Hypothalamus (tissue), 51 donors: ENCODE results near the gene IPO4.
A peak's percentile ranks its signal among the peaks of the same experiment; 100 is the strongest.

ENCODE experiments used
- DNase-seq, 51 donors: peaks; one replicate each; lab custom pipeline; 2025; lab: John Stamatoyannopoulos, UW

IPO4 gene

DNA sequence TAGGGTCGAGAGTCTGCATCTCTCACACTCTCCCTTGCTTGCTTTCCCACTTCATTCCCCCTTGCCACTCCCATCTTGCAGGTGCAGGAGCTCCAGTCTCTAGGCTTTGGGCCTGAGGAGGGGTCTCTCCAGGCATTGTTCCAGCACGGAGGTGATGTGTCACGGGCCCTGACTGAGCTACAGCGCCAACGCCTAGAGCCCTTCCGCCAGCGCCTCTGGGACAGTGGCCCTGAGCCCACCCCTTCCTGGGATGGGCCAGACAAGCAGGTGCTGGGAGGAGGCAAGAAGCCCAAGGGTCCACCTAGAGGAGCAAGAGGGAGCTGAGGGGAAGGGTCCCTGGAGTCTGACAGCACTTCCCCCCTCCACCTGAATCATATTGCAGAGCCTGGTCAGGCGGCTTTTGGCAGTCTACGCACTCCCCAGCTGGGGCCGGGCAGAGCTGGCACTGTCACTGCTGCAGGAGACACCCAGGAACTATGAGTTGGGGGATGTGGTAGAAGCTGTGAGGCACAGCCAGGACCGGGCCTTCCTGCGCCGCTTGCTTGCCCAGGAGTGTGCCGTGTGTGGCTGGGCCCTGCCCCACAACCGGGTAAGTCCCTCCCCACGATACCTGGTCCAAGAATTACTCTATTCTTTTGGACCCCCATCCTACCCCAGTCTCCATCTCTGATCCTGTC lies 37.1 kb downstream of the IPO4 start:
- no peak for DNase-seq

DNA sequence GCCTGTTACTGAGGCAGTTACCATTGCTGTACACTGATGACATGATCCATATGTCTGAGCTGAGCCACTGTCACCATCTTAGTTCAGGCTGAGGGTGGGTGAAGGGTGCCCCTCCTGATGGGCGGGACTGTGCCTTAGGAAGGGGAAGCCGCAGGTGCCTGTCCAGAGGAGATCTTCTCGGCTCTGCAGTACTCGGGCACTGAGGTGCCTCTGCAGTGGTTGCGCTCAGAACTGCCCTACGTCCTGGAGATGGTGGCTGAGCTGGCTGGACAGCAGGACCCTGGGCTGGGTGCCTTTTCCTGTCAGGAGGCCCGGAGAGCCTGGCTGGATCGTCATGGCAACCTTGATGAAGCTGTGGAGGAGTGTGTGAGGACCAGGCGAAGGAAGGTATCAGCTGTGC lies 37.6 kb downstream of the IPO4 start:
- DNase-seq = no peak

DNA sequence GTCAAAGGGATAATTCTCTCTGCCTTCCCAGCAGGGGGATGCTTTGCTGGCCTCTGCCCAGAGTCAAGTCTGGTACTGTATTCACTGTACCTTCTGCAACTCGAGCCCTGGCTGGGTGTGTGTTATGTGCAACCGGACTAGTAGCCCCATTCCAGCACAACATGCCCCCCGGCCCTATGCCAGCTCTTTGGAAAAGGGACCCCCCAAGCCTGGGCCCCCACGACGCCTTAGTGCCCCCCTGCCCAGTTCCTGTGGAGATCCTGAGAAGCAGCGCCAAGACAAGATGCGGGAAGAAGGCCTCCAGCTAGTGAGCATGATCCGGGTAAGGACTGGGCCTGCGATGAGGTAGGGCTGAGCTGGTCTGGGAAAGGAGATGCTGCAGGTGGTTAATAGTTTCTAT lies 38.0 kb downstream of the IPO4 start:
- no peak for DNase-seq

DNA sequence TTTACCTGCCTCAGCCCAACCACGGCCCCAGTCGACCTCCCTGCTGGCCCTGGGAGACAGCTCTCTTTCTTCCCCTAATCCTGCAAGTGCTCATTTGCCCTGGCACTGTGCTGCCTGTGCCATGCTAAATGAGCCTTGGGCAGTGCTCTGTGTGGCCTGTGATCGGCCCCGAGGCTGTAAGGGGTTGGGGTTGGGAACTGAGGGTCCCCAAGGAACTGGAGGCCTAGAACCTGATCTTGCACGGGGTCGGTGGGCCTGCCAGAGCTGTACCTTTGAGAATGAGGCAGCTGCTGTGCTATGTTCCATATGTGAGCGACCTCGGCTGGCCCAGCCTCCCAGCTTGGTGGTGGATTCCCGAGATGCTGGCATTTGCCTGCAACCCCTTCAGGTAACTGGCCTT lies 38.6 kb downstream of the IPO4 start:
- DNase-seq = no peak

DNA sequence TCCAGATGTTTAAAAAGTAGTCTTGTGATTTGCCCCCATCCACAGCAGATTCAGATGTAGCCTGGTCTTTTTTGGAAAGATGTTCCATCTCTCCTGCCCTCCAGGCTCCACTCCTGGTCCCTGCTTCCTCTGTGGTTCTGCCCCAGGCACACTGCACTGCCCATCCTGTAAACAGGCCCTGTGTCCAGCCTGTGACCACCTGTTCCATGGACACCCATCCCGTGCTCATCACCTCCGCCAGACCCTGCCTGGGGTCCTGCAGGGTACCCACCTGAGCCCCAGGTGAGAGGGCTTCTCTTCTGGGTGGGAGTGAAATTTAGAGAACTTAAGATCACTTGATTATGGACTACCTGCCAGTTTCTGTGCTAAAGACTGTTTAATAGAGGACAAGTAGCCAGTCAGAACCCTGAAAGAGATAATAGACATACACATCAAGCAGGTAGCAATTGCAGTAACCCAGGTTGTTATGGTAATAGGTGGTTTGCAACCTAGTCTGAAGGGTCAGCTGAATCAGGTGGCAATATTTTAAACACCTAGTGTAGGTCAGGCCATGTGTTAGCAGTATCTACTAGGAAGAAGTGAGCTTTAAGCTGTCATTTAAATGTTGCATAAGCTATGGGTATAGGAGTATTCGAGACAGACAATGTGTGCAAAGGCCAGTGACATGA lies 39.2 kb downstream of the IPO4 start:
- no peak for DNase-seq

DNA sequence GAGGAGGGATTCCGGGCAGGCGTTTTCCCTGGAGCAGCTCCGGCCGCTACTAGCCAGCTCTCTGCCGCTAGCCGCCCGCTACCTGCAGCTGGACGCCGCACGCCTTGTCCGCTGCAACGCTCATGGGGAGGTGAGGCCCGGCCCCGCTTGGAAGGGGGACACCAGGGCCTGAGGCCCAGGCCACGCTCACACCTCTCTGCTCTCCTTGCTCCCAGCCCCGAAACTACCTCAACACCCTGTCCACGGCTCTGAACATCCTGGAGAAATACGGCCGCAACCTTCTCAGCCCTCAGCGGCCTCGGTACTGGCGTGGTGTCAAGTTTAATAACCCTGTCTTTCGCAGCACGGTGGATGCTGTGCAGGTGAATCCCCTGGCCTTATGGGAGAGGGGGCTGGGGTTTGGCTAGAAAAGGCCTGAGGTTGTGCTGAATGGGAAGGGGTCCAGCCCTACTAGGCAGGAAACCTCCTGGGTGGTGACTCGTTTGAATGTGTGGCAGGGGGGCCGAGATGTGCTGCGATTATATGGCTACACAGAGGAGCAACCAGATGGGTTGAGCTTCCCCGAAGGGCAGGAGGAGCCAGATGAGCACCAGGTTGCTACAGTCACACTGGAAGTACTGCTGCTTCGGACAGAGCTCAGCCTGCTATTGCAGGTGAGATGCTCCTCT lies 40.7 kb downstream of the IPO4 start:
- DNase-seq = peak in 2 of 51 donors; percentile 53 to 54

DNA sequence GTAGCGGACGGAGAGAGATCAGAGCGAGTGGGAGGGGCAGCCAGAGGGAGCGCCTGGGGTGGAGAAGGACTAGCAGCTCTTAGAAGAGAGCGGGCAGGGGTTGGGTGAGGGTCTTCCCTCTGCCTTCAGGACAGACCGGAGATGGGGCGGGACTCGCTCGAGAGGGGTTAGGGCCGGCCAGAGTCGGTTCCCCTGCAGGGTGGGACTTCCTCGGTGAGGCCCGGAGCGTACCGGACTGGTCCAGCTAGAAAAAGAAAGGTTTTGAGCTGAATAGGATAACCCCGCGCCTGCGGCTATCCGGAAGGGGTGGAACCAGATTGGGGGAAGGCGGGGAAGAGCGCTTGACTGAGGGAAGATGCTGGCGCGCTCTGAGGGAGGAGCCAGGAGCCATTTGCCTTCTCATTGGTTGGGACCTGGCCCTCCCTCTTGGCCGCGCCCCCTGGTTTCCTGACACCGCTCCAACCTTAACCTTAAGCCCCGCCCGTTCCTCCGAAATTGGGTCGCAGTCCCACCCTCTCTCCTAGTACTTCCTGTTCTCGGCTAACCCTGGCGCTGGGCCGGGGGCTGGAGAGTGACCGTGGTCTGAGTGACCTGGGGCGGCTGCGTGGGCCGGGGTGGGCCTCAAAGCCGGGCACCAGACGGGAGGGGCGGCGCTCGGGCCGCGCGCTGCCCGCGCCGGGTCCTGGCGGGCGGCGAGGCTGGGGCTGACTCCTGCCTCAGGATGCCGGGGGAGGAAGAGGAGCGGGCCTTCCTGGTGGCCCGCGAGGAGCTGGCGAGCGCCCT lies 41.4 kb downstream of the IPO4 start, which contains the start of gene RNF31:
Gene RNF31 (plus strand): TSS at position 521 of the 783 bp plus-strand sequence. CDS start 201 bp downstream, at position 722.
- DNase-seq = peak; percentile 76 to 99 (median 95)

DNA sequence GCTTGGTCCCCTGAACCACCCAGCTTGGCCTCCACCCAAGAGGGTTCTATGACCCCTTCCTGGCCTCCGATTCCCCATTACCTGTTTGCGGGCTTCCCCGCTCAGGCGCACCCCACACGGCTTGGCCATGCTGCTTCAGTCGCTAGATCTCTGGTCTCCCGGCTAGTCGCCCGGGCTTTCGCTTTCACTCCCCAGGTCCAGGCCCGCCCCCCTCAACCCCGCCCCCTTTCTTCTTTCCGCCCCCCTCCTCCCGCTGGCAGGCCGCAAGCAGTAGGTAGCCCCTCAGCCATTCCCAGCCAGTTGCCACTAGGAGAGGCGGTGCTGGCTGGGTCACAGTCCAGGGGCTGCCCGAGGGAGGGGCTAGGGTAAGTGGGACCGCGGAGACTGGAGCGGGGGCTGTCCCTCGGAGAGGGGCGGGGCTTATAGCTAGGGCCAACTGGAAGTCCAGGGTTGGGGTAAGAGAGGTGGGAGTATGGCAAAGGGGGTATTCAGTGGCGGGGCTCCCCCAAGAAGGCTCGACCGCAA lies 42.1 kb downstream of the IPO4 start, which contains the start of gene PSME2:
Gene PSME2 (minus strand): TSS at position 158 of the 525 bp plus-strand sequence. CDS start 29 bp downstream, at position 129.
- DNase-seq = peak in 49 of 51 donors; percentile 58 to 94 (median 84)

DNA sequence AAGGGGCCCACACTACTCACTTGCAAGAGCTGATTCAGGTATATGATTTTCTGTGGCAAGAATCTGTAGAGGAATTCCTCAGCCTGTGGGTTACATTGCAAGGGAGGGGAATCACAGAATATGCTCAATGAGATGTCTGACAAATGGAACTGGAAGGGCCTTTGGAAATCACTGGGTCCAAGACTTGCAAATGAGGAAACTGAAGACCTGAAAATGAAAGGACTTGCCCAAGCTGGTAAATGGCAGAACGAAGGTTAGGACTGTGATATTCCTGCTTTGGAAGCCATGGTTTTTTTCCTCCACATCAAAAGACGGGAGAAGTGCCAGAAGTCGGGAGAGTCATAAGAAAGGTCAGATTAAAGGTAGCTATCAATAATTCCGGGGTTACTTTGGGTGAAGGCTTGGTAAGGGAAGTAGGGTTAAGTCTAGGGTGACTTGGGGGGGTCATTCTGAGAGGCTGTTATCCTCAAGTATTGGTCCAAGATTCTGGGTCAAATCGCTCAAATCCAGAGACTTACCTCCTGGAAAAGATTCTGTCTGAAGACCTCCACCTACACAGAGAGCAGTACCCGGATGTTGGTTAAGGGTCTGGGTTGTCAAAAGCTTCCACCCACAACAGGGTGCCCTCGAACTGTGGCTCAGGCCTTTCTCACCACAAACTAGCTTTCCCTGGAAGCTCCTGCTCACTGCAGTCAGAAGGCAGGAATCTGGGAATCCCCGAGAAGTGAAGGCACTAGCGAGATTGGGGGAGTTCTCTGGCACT lies 42.7 kb downstream of the IPO4 start:
- no peak for DNase-seq

DNA sequence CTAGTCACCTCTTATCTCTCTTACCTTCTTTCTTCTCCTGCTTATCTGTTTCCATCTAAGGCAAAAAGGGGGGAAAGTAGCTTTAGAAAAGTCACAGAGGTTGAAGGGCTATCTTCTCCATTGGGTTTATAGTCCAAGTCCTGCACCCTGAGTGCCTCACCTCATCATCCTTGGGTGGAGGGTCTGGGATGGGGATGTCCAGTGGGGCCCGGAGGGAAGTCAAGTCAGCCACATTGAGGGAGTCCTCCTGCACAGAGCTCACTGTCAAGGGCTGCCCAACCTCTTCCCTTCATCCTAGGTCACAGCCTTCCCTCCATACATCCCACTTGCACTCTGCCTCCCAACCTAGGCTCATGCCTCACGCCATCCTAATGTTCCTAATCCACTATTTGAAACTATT lies 43.4 kb downstream of the IPO4 start:
- DNase-seq = no peak

DNA sequence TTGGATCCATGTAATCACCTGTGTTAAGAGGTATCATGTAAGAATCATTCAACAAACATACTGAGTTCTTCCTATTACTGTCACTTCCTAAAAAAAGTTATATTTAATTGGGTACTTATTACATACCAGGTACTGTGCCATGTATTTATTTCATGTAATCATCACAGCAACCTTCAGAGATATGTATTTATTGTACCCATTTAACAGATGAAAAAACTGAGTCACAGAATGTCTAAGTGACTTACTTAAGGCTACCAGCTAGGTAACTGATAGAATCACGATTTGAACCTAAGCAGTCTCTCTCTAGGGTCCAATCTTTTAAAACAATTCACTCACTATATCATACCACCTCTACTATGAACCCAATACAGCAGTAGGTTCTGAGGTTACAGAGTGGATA lies 44.2 kb downstream of the IPO4 start:
- no peak for DNase-seq

DNA sequence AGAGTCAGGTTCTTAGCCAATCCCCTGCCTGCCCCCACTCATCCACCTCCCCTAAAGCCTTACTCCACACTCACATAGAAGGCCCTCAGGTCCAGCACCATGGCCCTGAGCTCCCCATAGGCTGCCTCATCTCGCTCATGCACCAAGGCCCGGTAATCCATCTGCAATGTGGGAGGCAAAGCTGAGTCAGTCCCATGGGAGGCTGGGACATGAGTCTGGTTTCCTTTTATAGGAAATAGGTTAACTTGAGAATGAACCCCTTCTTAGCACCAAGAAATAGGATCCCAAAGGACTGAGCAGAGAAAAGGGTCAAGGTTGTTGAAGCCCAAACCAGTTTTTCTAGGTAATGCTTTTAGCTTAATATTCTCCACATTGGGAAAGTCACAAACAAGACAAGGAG lies 45.1 kb downstream of the IPO4 start:
- no peak for DNase-seq

DNA sequence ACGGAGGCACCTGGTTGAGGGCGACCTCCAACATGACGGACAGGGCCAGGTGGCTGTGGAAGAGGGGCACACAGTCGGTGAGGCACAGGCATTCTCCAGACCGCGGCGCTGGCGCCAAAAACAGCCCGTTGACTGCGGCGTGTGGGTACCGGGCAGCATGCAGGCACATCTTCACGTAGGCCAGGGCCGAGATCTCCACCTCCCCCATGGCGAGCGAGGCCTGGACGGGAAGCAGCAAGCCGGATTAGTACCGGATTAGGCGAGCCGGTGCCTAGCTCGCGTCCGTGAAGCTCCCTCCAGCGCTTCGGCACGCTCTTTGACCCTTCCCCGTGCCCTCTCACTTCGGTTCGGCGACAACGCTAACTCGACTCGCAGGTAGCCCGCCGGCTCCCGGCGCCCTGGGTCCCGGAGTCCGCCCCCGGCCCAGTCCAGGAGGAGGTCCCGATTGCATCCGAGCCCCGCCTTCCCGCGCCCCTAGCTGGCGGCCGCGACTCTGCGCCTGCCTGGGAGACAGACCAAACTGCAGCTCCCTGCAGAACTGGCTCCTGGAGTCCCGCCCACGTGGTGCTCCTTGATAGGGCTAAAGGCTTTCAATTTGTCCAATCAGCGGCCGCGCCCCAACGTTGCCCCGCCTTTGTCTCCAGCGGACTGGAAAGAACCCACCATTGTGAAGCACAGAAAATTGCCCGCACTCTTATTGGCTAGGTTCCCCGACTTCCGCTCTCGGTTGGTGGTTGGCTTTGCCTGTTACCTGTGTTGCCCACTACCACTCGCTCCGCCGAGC lies 47.3 kb downstream of the IPO4 start, which contains the start of gene EMC9:
Gene EMC9 (minus strand): TSS at position 495 of the 784 bp plus-strand sequence. CDS start 287 bp downstream, at position 208.
- DNase-seq = peak; percentile 82 to 100 (median 99)

DNA sequence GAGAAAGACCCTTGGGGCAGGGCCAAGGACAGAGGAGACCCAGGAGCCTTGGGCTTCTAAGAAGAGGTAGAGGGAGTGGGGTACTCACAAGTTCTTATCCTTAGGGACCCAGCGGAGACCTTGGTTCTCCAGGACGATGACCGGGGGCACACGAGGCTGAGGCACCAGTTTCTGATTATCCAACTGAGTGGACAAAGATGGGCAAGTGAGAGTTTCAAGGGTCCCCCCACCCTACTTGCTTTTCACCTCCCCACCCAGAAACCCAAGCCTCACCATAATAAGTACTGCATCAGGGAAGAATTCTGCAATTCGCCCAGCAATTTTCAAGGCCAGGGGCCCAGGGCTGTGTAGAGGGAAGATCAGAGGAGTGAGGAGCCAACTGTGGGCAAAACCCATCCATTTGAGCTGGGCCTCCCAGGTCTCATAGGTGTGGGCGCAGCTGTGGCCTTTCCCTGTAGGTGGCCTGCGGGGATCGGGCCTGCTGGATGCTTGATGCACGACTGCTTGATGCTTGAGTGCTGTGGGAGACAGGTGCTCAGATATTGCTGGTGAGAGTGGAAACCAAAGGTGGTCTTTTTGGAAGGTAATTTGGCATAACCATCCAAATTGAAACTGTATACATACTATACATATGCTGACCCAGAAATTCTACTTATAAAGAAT lies 49.2 kb downstream of the IPO4 start:
- DNase-seq = no peak

DNA sequence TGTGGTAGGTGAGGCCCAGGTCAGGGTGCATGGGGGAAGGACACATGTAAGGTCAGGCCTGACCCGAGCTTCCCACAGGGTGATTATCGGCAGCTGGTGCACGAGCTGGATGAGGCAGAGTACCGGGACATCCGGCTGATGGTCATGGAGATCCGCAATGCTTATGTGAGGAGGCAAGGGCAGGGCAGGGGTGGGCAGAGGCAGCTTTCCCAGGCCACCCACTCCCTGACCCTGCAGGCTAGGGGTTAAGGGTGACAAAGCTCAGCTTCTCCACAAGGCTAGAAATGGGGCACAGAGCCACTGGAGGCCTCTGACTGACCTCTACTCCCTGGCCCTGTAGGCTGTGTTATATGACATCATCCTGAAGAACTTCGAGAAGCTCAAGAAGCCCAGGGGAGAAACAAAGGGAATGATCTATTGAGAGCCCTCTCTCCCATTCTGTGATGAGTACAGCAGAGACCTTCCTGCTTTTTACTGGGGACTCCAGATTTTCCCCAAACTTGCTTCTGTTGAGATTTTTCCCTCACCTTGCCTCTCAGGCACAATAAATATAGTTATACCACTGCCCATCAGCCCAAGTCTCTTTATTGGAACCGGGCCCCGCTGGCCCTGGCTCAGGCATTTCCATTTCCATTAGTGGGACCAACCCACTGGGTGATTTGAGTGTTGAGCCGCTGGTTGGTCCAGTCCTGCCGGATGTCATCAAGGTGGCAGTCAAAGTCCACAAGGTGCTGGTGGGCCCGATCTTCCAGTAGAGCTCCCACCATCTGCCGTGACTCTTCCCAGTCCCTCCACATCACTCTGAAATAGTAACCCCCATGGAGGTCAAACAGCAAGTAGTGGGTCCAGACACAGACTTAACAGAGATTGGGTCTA lies 50.0 kb downstream of the IPO4 start:
- no peak for DNase-seq

DNA sequence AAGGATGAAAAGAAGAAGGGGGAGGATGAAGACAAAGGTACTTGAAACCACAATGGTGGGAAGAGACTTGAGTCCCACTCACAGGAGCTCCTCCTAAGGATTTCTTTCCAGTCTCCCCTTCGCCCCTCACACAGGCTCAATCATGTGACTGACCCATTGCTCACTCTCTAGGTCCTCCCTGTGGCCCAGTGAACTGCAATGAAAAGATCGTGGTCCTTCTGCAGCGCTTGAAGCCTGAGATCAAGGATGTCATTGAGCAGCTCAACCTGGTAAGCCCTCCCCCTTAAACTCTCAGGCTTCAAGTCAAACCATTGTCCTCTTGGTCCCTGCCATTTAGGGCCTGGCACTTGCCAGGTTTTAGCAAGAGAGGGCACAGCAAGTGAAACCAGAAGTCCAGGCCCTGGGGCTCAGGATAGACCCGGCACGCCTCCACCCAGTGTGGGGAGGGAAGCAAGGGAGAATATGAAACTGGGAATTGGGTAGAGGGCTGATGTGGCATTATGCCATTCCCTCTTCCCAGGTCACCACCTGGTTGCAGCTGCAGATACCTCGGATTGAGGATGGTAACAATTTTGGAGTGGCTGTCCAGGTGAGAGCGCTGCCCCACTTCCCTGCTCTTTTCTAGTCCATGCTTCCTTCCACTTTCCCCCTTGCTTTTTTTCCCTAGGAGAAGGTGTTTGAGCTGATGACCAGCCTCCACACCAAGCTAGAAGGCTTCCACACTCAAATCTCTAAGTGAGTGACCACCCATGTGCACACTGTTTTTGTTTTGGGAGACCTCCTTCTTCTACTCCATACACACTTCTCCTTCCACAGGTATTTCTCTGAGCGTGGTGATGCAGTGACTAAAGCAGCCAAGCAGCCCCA lies 50.9 kb downstream of the IPO4 start:
- DNase-seq = no peak
